SK-N-SH (cell line): ENCODE results near the gene CFAP99. TPM values are rescaled to one million over a fixed set of nuclear protein-coding genes. Genes with fewer than 3 reads are reported as not detected.
A peak's percentile ranks its signal among the peaks of the same experiment; 100 is the strongest.

Experiments used
- CTCF ChIA-PET: fragments of 300-600, 350-600 bp; formaldehyde crosslinking; extraction: SDS; loops from one replicate; lab custom pipeline; 2021; lab: Yijun Ruan, JAX
- POLR2A ChIA-PET: fragments of 350-600 bp; sonication (Branson Sonifier 250); formaldehyde crosslinking; extraction: SDS; loops from one replicate; lab custom pipeline; 2020; ENCODE audit warnings: antibody characterized with exemption, inconsistent platforms; lab: Yijun Ruan, JAX
- DNase-seq: peaks from one replicate; pipeline ENCODE4 v3.0.0; 2012
- H2AFZ ChIP-seq: fragments of 200-600 bp; sonication (generic); 2 replicates; pipeline ENCODE4 v1.8.1; 2016; ENCODE audit warnings: antibody characterized with exemption, mild to moderate bottlenecking, low read depth
- H3F3A ChIP-seq: fragments of 200-600 bp; sonication (generic); replicated peaks from 2 replicates; pipeline ENCODE3; 2016; ENCODE audit warnings: antibody characterized with exemption, mild to moderate bottlenecking; ENCODE audit not compliant: insufficient read depth
- H3K27ac ChIP-seq, 2 experiments: fragments of 200-500 bp in 1 of 2; fragments of 200-600 bp in 1 of 2; sonication (Bioruptor generic) in 1 of 2; sonication (generic), shearing (Covaris generic) in 1 of 2; 2 replicates each; pipeline versions ENCODE4 v1.5.1 to v1.6.1; 2014 to 2016; ENCODE audit warnings: low read depth in 2 of 2, inconsistent platforms in 1 of 2, low read length in 1 of 2, mild to moderate bottlenecking in 1 of 2, mixed read lengths in 1 of 2
- H3K27me3 ChIP-seq: fragments of 200-600 bp; sonication (generic), shearing (Covaris generic); 2 replicates; pipeline ENCODE4 v1.6.1; 2016; ENCODE audit warnings: mixed run types; ENCODE audit not compliant: insufficient read depth
- H3K36me3 ChIP-seq, 2 experiments: fragments of 200-500 bp in 1 of 2; fragments of 200-600 bp in 1 of 2; sonication (Bioruptor generic) in 1 of 2; sonication (generic) in 1 of 2; replicated peaks in 1 of 2; 2 replicates each; pipeline versions ENCODE3 to v1.5.1; 2014 to 2016; ENCODE audit warnings: low read length in 1 of 2, mild to moderate bottlenecking in 1 of 2; ENCODE audit not compliant: insufficient read depth in 2 of 2, control insufficient read depth in 1 of 2
- H3K4me1 ChIP-seq, 2 experiments: fragments of 200-500 bp in 1 of 2; fragments of 200-600 bp in 1 of 2; sonication (Bioruptor generic) in 1 of 2; sonication (generic), shearing (Covaris generic) in 1 of 2; 2 replicates each; pipeline versions ENCODE4 v1.5.1 to v1.6.1; 2014 to 2016; ENCODE audit warnings: low read depth in 1 of 2, low read length in 1 of 2, mixed run types in 1 of 2; ENCODE audit not compliant: insufficient read depth in 2 of 2, control insufficient read depth in 1 of 2
- H3K4me2 ChIP-seq: fragments of 200-600 bp; sonication (generic), shearing (Covaris generic); 2 replicates; pipeline ENCODE4 v1.6.1; 2017; ENCODE audit warnings: mixed run types
- H3K4me3 ChIP-seq, 2 experiments: fragments of 200-500 bp in 1 of 2; fragments of 200-600 bp in 1 of 2; sonication (Bioruptor generic) in 1 of 2; sonication (generic), shearing (Covaris generic) in 1 of 2; 2 replicates each; pipeline versions ENCODE4 v1.5.1 to v1.8.1; 2014 to 2016; ENCODE audit warnings: low read depth in 2 of 2, inconsistent platforms in 1 of 2, low read length in 1 of 2, mild to moderate bottlenecking in 1 of 2, mixed read lengths in 1 of 2, moderate library complexity in 1 of 2
- H3K79me2 ChIP-seq: fragments of 200-600 bp; sonication (generic); 2 replicates; pipeline ENCODE4 v1.8.1; 2017; ENCODE audit warnings: mild to moderate bottlenecking; ENCODE audit not compliant: insufficient read depth
- H3K9ac ChIP-seq: fragments of 200-600 bp; sonication (generic); 2 replicates; pipeline ENCODE4 v1.6.1; 2017; ENCODE audit warnings: mixed run types
- H3K9me2 ChIP-seq: fragments of 200-600 bp; sonication (generic); 2 replicates; pipeline ENCODE4 v1.6.1; 2017; ENCODE audit warnings: mixed run types
- H3K9me3 ChIP-seq: fragments of 200-600 bp; sonication (generic); 2 replicates; pipeline ENCODE4 v1.6.1; 2017; ENCODE audit warnings: mixed run types, mild to moderate bottlenecking, moderate library complexity
- H4K20me1 ChIP-seq: fragments of 200-600 bp; sonication (generic); 2 replicates; pipeline ENCODE4 v1.6.1; 2017; ENCODE audit warnings: mild to moderate bottlenecking, mixed run types; ENCODE audit not compliant: insufficient read depth
- ELF1 ChIP-seq: IDR thresholded peaks from 2 replicates; pipeline ENCODE4 v1.4.0; 2012
- EP300 ChIP-seq, 2 experiments: IDR thresholded peaks; 2 replicates each; pipeline versions ENCODE4 v1.4.0 to v1.6.1; 2012; ENCODE audit warnings: borderline replicate concordance in 1 of 2, low read depth in 1 of 2, low read length in 1 of 2
- FOXJ3 ChIP-seq: sonication (generic); formaldehyde crosslinking; IDR thresholded peaks from 2 replicates; pipeline ENCODE4 v1.5.1; 2020; ENCODE audit warnings: mild to moderate bottlenecking, missing genetic modification reagents
- GABPA ChIP-seq: IDR thresholded peaks from 2 replicates; pipeline ENCODE4 v1.4.0; 2012; ENCODE audit warnings: low read depth, mild to moderate bottlenecking
- GATA2 ChIP-seq: sonication (generic); formaldehyde crosslinking; IDR thresholded peaks from 2 replicates; pipeline ENCODE4 v1.5.0; 2020; ENCODE audit warnings: mild to moderate bottlenecking, missing genetic modification reagents
- MEF2A ChIP-seq: IDR thresholded peaks from 2 replicates; pipeline ENCODE4 v1.4.0; 2012; ENCODE audit warnings: low read depth, borderline replicate concordance
- NFIC ChIP-seq: IDR thresholded peaks from 2 replicates; pipeline ENCODE4 v1.4.0; 2012; ENCODE audit warnings: borderline replicate concordance
- NRF1 ChIP-seq: IDR thresholded peaks from 2 replicates; pipeline ENCODE4 v1.6.1; 2012; ENCODE audit warnings: low read depth, mild to moderate bottlenecking, low read length
- POLR2AphosphoS5 ChIP-seq: IDR thresholded peaks from 2 replicates; pipeline ENCODE4 v1.6.1; 2012; ENCODE audit warnings: low read depth, low read length
- RAD21 ChIP-seq: IDR thresholded peaks from 2 replicates; pipeline ENCODE4 v1.6.1; 2012; ENCODE audit warnings: mild to moderate bottlenecking, low read length
- RCOR1 ChIP-seq: fragments of 150-350 bp; IDR thresholded peaks from 2 replicates; pipeline ENCODE4 v1.6.1; 2017; ENCODE audit warnings: antibody characterized with exemption, low read length
- RXRA ChIP-seq: IDR thresholded peaks from 2 replicates; pipeline ENCODE4 v1.4.0; 2012; ENCODE audit warnings: low read depth, mild to moderate bottlenecking, borderline replicate concordance
- SIN3A ChIP-seq: IDR thresholded peaks from 2 replicates; pipeline ENCODE4 v1.6.1; 2012; ENCODE audit warnings: low read depth, mild to moderate bottlenecking, low read length, moderate library complexity, borderline replicate concordance
- SMC3 ChIP-seq: IDR thresholded peaks from 2 replicates; pipeline ENCODE4 v1.6.1; 2012; ENCODE audit warnings: low read depth, low read length, improper control_type of control experiment
- TCF12 ChIP-seq: IDR thresholded peaks from 2 replicates; pipeline ENCODE4 v1.4.0; 2012
- TEAD4 ChIP-seq: IDR thresholded peaks from 2 replicates; pipeline ENCODE4 v1.4.0; 2012; ENCODE audit warnings: mild to moderate bottlenecking, borderline replicate concordance; ENCODE audit not compliant: insufficient read depth
- YY1 ChIP-seq: IDR thresholded peaks from 2 replicates; pipeline ENCODE4 v1.4.0; 2012; ENCODE audit warnings: low read depth, mild to moderate bottlenecking
- whole genome bisulfite sequencing: methylation state at CpG from one replicate; pipeline ENCODE4 v1.1.6; 2017; ENCODE audit warnings: low lambda C conversion rate; 5-methylcytosine and 5-hydroxymethylcytosine counted together
- polyA plus RNA-seq, 3 experiments: library from polyadenylated mRNA; depleted of rRNA; stranded (reverse); fragments of >200 nt; gene quantifications; 2 replicates each; pipeline ENCODE4 v1.2.3, GENCODE V29; 2012
- TF ChIP-seq, protein P1 (sequence below): fragments of 150-350 bp; IDR thresholded peaks from 2 replicates; pipeline ENCODE4 v1.6.1; 2017; ENCODE audit warnings: antibody characterized with exemption, low read length, low read depth, borderline replicate concordance
- TF ChIP-seq, protein P2 (sequence below): IDR thresholded peaks from 2 replicates; pipeline ENCODE4 v1.6.1; 2012; ENCODE audit warnings: mild to moderate bottlenecking, low read depth, low read length, moderate library complexity
- TF ChIP-seq, protein P3 (sequence below): fragments of 150-350 bp; IDR thresholded peaks from 2 replicates; pipeline ENCODE4 v1.6.1; 2016; ENCODE audit warnings: mild to moderate bottlenecking, low read depth, low read length
- TF ChIP-seq, protein P4 (sequence below): IDR thresholded peaks from 2 replicates; pipeline ENCODE4 v1.4.0; 2012; ENCODE audit warnings: low read depth, borderline replicate concordance

Gene CFAP99
- polyA plus RNA-seq, 1 of the 3 experiments (the other 2 are of a cell fraction): 0.13 TPM

DNA sequence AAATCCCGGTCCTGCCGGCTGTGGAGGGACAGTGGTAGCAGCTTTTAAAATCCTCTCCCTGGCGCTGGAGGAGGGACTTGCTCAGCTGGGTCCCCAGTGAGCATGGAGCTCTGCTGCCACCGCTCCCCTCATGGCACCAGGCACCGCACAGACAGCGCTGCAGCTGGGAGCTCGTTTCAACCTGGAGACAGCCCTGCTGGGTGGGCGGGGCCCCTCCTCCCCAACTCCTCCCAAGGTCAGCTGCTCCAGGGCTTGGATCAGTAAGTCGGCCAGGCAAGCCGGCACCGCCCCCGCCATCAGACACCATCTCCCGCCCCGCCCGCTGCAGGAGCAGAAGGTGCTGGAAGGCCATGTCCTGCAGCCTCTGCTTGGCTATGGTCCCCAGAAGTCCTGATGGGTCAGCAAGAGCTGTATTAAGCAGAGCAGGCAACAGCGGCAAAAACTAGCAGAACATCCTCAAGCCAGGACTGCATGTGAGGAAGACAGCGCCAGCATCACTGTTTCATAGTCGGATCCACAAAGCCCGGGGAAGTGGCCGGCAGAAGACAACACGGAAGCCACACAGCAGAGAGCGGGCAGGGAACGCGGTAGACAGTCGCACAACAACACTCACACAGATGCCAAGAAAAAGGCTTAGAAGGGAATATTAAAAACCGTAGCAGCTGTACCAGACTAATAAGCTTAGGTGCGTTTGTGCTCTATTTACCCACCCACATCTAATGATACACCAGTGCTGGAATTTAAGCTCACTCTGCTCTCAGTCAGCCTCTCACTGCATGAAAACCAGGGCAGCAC lies 16.5 kb upstream of the CFAP99 start (continued):
- TF ChIP-seq RAD21 (peak; percentile 42), SMC3 (peak; percentile 4; the same call in 1 of the 2 replicates), GABPA (no peak), NFIC (no peak), TCF12 (no peak), ELF1 (no peak), GATA2 (CRISPR knock-in tag) (no peak), SIN3A (no peak), FOXJ3 (CRISPR knock-in tag) (0 out of 2 replicates have a peak, but pooled peaks have one; percentile 29), NRF1 (no peak), RXRA (no peak)
- TF ChIP-seq, protein P1, sequence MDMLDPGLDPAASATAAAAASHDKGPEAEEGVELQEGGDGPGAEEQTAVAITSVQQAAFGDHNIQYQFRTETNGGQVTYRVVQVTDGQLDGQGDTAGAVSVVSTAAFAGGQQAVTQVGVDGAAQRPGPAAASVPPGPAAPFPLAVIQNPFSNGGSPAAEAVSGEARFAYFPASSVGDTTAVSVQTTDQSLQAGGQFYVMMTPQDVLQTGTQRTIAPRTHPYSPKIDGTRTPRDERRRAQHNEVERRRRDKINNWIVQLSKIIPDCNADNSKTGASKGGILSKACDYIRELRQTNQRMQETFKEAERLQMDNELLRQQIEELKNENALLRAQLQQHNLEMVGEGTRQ: no peak
- TF ChIP-seq, protein P2, sequence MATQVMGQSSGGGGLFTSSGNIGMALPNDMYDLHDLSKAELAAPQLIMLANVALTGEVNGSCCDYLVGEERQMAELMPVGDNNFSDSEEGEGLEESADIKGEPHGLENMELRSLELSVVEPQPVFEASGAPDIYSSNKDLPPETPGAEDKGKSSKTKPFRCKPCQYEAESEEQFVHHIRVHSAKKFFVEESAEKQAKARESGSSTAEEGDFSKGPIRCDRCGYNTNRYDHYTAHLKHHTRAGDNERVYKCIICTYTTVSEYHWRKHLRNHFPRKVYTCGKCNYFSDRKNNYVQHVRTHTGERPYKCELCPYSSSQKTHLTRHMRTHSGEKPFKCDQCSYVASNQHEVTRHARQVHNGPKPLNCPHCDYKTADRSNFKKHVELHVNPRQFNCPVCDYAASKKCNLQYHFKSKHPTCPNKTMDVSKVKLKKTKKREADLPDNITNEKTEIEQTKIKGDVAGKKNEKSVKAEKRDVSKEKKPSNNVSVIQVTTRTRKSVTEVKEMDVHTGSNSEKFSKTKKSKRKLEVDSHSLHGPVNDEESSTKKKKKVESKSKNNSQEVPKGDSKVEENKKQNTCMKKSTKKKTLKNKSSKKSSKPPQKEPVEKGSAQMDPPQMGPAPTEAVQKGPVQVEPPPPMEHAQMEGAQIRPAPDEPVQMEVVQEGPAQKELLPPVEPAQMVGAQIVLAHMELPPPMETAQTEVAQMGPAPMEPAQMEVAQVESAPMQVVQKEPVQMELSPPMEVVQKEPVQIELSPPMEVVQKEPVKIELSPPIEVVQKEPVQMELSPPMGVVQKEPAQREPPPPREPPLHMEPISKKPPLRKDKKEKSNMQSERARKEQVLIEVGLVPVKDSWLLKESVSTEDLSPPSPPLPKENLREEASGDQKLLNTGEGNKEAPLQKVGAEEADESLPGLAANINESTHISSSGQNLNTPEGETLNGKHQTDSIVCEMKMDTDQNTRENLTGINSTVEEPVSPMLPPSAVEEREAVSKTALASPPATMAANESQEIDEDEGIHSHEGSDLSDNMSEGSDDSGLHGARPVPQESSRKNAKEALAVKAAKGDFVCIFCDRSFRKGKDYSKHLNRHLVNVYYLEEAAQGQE: no peak
- TF ChIP-seq, protein P3, sequence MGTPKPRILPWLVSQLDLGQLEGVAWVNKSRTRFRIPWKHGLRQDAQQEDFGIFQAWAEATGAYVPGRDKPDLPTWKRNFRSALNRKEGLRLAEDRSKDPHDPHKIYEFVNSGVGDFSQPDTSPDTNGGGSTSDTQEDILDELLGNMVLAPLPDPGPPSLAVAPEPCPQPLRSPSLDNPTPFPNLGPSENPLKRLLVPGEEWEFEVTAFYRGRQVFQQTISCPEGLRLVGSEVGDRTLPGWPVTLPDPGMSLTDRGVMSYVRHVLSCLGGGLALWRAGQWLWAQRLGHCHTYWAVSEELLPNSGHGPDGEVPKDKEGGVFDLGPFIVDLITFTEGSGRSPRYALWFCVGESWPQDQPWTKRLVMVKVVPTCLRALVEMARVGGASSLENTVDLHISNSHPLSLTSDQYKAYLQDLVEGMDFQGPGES: no peak
- TF ChIP-seq, all 33 proteins: peak for 5

DNA sequence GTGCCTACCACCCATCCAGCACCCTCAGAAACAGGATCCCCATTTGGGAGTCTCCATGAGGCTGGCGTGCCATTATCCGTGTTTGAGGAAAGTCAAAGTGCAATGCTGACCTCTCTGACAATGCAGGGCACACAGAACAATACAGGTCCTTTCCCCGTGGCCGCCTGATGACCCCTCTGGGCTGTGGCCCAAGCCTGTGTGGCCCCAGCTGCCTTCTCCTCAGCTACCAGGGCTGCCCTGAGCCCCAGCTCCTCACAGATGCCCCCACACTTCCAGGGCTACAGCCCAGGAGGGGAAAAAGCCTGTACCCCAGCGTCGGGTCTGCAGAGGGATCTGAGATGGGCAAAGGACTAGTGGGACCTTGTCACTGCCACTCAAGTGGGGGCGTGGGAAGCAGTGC lies 15.8 kb upstream of the CFAP99 start:
- Histone ChIP-seq H2AFZ (no peak overlapping the region), H3K4me2 (0 out of 2 replicates have a peak overlapping the region, but pooled peaks have one; percentile 62), H3K9me3 (no peaks in the 10 kb centered on the region), H3K9me2 (no peaks in the 10 kb centered on the region), H3K27me3 (no peaks in the 10 kb centered on the region), H3F3A (no peaks in the 10 kb centered on the region), H3K4me1 (peaks cover 0 to 18% of the 10 kb centered on the region in 2 experiments; a peak in 2 of 4 replicates), H3K79me2 (no peaks in the 10 kb centered on the region), H3K9ac (no peak overlapping the region), H3K36me3 (no peaks in the 10 kb centered on the region), H4K20me1 (no peaks in the 10 kb centered on the region), H3K27ac (no peak overlapping the region; a peak in 1 of 4 replicates), H3K4me3 (no peak overlapping the region)
- CTCF ChIA-PET: interaction anchor here (0.7 to 3.1 kb wide), 2 partner anchors 10 kb away, joined by 3 to 15 read pairs; no protein-coding TSS in a partner anchor
- DNase-seq: no peak
- 78% methylated on average over 3 of the region's 7 CpGs for WGBS
- POLR2A ChIA-PET: interaction anchor here (2.2 kb wide), 1 partner anchor 10 kb away, joined by 9 read pairs; no protein-coding TSS in a partner anchor
- no peak for TF ChIP-seq RXRA
- no peak for TF ChIP-seq YY1
- no peak for TF ChIP-seq SMC3
- no peak for TF ChIP-seq TEAD4
- TF ChIP-seq GATA2 (CRISPR knock-in tag): no peak
- no peak for TF ChIP-seq GABPA
- TF ChIP-seq, protein P4, sequence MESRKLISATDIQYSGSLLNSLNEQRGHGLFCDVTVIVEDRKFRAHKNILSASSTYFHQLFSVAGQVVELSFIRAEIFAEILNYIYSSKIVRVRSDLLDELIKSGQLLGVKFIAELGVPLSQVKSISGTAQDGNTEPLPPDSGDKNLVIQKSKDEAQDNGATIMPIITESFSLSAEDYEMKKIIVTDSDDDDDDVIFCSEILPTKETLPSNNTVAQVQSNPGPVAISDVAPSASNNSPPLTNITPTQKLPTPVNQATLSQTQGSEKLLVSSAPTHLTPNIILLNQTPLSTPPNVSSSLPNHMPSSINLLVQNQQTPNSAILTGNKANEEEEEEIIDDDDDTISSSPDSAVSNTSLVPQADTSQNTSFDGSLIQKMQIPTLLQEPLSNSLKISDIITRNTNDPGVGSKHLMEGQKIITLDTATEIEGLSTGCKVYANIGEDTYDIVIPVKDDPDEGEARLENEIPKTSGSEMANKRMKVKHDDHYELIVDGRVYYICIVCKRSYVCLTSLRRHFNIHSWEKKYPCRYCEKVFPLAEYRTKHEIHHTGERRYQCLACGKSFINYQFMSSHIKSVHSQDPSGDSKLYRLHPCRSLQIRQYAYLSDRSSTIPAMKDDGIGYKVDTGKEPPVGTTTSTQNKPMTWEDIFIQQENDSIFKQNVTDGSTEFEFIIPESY: no peak
- TF ChIP-seq, protein P3: no peak
- no peak for TF ChIP-seq POLR2AphosphoS5
- TF ChIP-seq EP300 (IDR thresholded peaks at IDR 0.05; ENCODE audit: borderline replicate concordance in 1 of 2, low read depth in 1 of 2, low read length in 1 of 2): no peak
- TF ChIP-seq MEF2A: no peak
- no peak for TF ChIP-seq ELF1
- no peak for TF ChIP-seq RCOR1
